Measurements from ENCODE around the gene POLRMT.

DNA sequence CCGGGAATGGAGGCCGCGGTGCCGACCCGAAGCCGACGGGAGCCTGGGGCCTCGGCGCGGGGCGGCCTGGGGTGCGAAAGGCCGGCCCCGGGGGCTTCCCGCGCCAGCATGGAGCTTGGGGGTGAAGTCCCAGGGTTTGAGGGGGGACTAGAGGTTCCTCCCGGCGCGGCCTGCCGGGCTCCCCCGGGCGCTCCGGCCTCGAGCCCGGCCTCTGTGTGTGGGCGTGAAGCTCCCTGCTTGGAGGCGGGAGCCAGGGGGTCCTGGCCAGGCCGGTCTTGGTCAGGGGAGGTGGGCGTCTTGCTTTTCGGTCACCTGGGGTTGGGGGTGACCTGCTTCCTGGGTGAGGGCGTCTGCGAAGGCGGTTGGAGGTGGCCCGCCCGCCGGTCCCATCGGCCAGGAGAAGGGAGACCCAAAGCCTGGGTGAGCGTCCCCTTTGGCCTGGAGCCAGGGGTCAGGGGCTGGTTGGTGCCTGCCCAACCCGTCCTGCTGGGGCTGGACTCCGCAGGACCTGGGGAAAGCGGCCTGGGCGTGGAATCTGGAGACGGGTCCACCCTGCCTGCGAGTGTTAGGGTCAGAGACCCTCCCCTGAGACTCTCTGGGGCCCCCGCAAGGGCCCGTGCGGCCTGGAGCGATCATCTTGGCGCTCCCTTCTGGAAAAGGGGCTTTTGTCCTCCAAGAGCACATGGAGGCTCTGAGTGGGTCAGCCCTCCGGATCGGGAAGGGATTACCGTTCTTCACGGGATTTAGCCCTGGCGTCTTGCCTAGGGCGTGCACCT lies 60.4 kb downstream of the POLRMT start:
- TF ChIP-seq POLR2A (IDR thresholded peaks at IDR 0.05) (no peak), POLR2AphosphoS5 (IDR thresholded peaks at IDR 0.05) (no peak)
- TF ChIP-seq, protein P1, sequence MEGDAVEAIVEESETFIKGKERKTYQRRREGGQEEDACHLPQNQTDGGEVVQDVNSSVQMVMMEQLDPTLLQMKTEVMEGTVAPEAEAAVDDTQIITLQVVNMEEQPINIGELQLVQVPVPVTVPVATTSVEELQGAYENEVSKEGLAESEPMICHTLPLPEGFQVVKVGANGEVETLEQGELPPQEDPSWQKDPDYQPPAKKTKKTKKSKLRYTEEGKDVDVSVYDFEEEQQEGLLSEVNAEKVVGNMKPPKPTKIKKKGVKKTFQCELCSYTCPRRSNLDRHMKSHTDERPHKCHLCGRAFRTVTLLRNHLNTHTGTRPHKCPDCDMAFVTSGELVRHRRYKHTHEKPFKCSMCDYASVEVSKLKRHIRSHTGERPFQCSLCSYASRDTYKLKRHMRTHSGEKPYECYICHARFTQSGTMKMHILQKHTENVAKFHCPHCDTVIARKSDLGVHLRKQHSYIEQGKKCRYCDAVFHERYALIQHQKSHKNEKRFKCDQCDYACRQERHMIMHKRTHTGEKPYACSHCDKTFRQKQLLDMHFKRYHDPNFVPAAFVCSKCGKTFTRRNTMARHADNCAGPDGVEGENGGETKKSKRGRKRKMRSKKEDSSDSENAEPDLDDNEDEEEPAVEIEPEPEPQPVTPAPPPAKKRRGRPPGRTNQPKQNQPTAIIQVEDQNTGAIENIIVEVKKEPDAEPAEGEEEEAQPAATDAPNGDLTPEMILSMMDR (IDR thresholded peaks at IDR 0.05), result no peak

Data from breast epithelium (tissue), 3 donors.